ENCODE results near the gene SSBP4.

SSBP4 gene

GRCh38 chr19:18420930-18421329 is 1.7 kb downstream of the SSBP4 start:
- DNase-seq (ENCODE audit: low read depth in 2 of 2) = no peak

GRCh38 chr19:18421371-18421959 is 2.3 kb downstream of the SSBP4 start:
- DNase-seq (ENCODE audit: low read depth in 2 of 2) = no peak

- no peak for DNase-seq (ENCODE audit: low read depth in 2 of 2)
Measured at GRCh38 chr19:18422530-18423191, 3.5 kb downstream of the SSBP4 start.

- DNase-seq (ENCODE audit: low read depth in 2 of 2) = no peak
Measured at GRCh38 chr19:18423258-18424020, 4.2 kb downstream of the SSBP4 start.

GRCh38 chr19:18424122-18424889 is 5.1 kb downstream of the SSBP4 start:
- no peak for DNase-seq (ENCODE audit: low read depth in 2 of 2)

GRCh38 chr19:18424890-18425514 is 5.8 kb downstream of the SSBP4 start:
- DNase-seq (ENCODE audit: low read depth in 2 of 2) = no peak

GRCh38 chr19:18425515-18426415 is 6.6 kb downstream of the SSBP4 start:
- no peak for DNase-seq (ENCODE audit: low read depth in 2 of 2)

- no peak for DNase-seq (ENCODE audit: low read depth in 2 of 2)
Measured at GRCh38 chr19:18426416-18426767, 7.2 kb downstream of the SSBP4 start.

- no peak for DNase-seq (ENCODE audit: low read depth in 2 of 2)
Measured at GRCh38 chr19:18427080-18427742, 8.0 kb downstream of the SSBP4 start.

- DNase-seq (ENCODE audit: low read depth in 2 of 2) = no peak
Measured at GRCh38 chr19:18427743-18428113, 8.5 kb downstream of the SSBP4 start.

GRCh38 chr19:18428173-18428786 is 9.1 kb downstream of the SSBP4 start:
- DNase-seq (ENCODE audit: low read depth in 2 of 2) = no peak

- DNase-seq (ENCODE audit: low read depth in 2 of 2) = peak in 1 of 2 donors; percentile 56
Measured at GRCh38 chr19:18428787-18429674, 9.8 kb downstream of the SSBP4 start.

- DNase-seq (ENCODE audit: low read depth in 2 of 2) = no peak
Measured at GRCh38 chr19:18429717-18430416, 10.7 kb downstream of the SSBP4 start.

- no peak for DNase-seq (ENCODE audit: low read depth in 2 of 2)
Measured at GRCh38 chr19:18430417-18431144, 11.4 kb downstream of the SSBP4 start.

- DNase-seq (ENCODE audit: low read depth in 2 of 2) = no peak
Measured at GRCh38 chr19:18431351-18432197, 12.4 kb downstream of the SSBP4 start.

GRCh38 chr19:18432275-18433014 is 13.2 kb downstream of the SSBP4 start:
- DNase-seq (ENCODE audit: low read depth in 2 of 2) = no peak
